K562 (cell line): ENCODE results near the gene RAPGEF5. TPM values are rescaled to one million over a fixed set of nuclear protein-coding genes. Genes with fewer than 3 reads are reported as not detected.

Source experiments
- ATAC-seq: fragments of 200-7000 bp; cut with Tn5 transposase; 3 replicates; pipeline ENCODE4 v1.9.1; 2020; ENCODE audit warnings: moderate library complexity
- BruUV-seq: library from RNA; stranded (reverse); fragments of 400-500 nt; replicated peaks from 2 replicates; lab custom pipeline; 2021; lab: Mats Ljungman, UMichigan
- CTCF ChIA-PET: fragments of 300-600 bp; formaldehyde crosslinking; extraction: SDS; loops from one replicate; lab custom pipeline; 2021; ENCODE audit warnings: low intra/inter-chr PET ratio; lab: Yijun Ruan, JAX
- POLR2A ChIA-PET: fragments of 300-600, 350-650 bp; sonication (Branson Sonifier 250); formaldehyde crosslinking; extraction: SDS; loops from one replicate; lab custom pipeline; 2021; ENCODE audit warnings: antibody characterized with exemption, inconsistent platforms; lab: Yijun Ruan, JAX
- DNase-seq, 4 experiments: peaks; one replicate each; pipeline versions ENCODE4 v3.0.0 to v3.0.0-alpha.2; 2011 to 2018; ENCODE audit warnings: low spot score in 3 of 4, mixed read lengths in 3 of 4; ENCODE audit errors: extremely low read depth in 1 of 4
- FAIRE-seq: peaks from 2 replicates; lab custom pipeline; 2011; peaks lifted over from hg19 to GRCh38; lab: Jason Lieb, UNC
- H2AFZ ChIP-seq: 2 replicates; pipeline ENCODE4 v1.6.0; 2011; ENCODE audit warnings: low read depth, low read length, control low read depth, inconsistent platforms
- H3K27ac ChIP-seq: fragments of 200-600 bp; 3 replicates; pipeline ENCODE4 v1.8.0; 2011; ENCODE audit warnings: low read depth, mild to moderate bottlenecking, control low read depth, inconsistent platforms, low read length, moderate library complexity, mixed read lengths; ENCODE audit errors: extremely low read depth
- H3K27me3 ChIP-seq, 2 experiments: fragments of 300-600 bp in 1 of 2; 2 replicates in 1 of 2; 3 replicates in 1 of 2; pipeline versions ENCODE4 v1.6.0 to v1.8.0; 2011; ENCODE audit warnings: inconsistent platforms in 2 of 2, low read length in 2 of 2, mild to moderate bottlenecking in 1 of 2, mixed read lengths in 1 of 2, moderate library complexity in 1 of 2; ENCODE audit not compliant: control insufficient read depth in 2 of 2, insufficient read depth in 2 of 2
- H3K36me3 ChIP-seq: fragments of 300-600 bp; 3 replicates; pipeline ENCODE4 v1.8.0; 2011; ENCODE audit warnings: mild to moderate bottlenecking, low read length, inconsistent platforms; ENCODE audit not compliant: control insufficient read depth, insufficient read depth
- H3K4me1 ChIP-seq, 2 experiments: fragments of 200-600 bp in 1 of 2; replicated peaks in 1 of 2; 2 replicates in 1 of 2; 3 replicates in 1 of 2; pipeline versions ENCODE4 v1.5.1 to v1.8.0; 2011; ENCODE audit warnings: inconsistent platforms in 2 of 2, low read length in 2 of 2, mild to moderate bottlenecking in 1 of 2, mixed read lengths in 1 of 2, moderate library complexity in 1 of 2; ENCODE audit not compliant: control insufficient read depth in 2 of 2, insufficient read depth in 2 of 2
- H3K4me2 ChIP-seq: 2 replicates; pipeline ENCODE4 v1.6.1; 2011; ENCODE audit warnings: low read length, control low read depth, inconsistent platforms, mixed read lengths; ENCODE audit not compliant: insufficient read depth
- H3K4me3 ChIP-seq: fragments of 200-600 bp; sonication (generic), shearing (Covaris generic); 2 replicates; pipeline ENCODE4 v1.5.1; 2016; ENCODE audit warnings: control low read depth, inconsistent platforms
- H3K79me2 ChIP-seq: fragments of 200-600 bp; 3 replicates; pipeline ENCODE4 v1.8.0; 2011; ENCODE audit warnings: low read length, inconsistent platforms; ENCODE audit not compliant: control insufficient read depth, insufficient read depth
- H3K9ac ChIP-seq, 2 experiments: 2 replicates each; pipeline versions ENCODE4 v1.6.0 to v1.6.1; 2011; ENCODE audit warnings: low read depth in 2 of 2, low read length in 2 of 2, control low read depth in 1 of 2, inconsistent platforms in 1 of 2, mild to moderate bottlenecking in 1 of 2, mixed read lengths in 1 of 2; ENCODE audit not compliant: insufficient read depth in 1 of 2
- H3K9me1 ChIP-seq: one replicate; pipeline ENCODE4 v1.6.0; 2011; ENCODE audit warnings: inconsistent platforms, mild to moderate bottlenecking, low read length, moderate library complexity; ENCODE audit not compliant: control insufficient read depth, insufficient read depth
- H3K9me3 ChIP-seq: replicated peaks from 2 replicates; pipeline ENCODE4 v1.5.1; 2011; ENCODE audit warnings: low read depth, low read length, inconsistent platforms; ENCODE audit not compliant: control insufficient read depth, insufficient read depth
- H4K20me1 ChIP-seq: replicated peaks from 2 replicates; pipeline ENCODE4 v1.6.1; 2011; ENCODE audit warnings: low read length, inconsistent platforms, mixed read lengths; ENCODE audit not compliant: control insufficient read depth, insufficient read depth
- FOSL1 ChIP-seq: fragments of 200-800 bp; sonication (Bioruptor generic); conservative IDR thresholded peaks from 2 replicates; pipeline ENCODE4 v1.6.1; 2016; ENCODE audit warnings: missing genetic modification characterization, missing compliant biosample characterization
- HDAC1 ChIP-seq, 2 experiments: fragments of 450-650 bp; IDR thresholded peaks; 2 replicates each; pipeline ENCODE4 v1.6.1; 2016 to 2017; ENCODE audit warnings: inconsistent platforms in 1 of 2, mild to moderate bottlenecking in 1 of 2, moderate library complexity in 1 of 2
- KDM4B ChIP-seq, 2 experiments: fragments of 450-650 bp in 1 of 2; sonication (generic) in 1 of 2; IDR thresholded peaks; 2 replicates each; pipeline ENCODE4 v1.6.1; 2016 to 2017; ENCODE audit warnings: borderline replicate concordance in 2 of 2, antibody characterized with exemption in 1 of 2, low read depth in 1 of 2, mild to moderate bottlenecking in 1 of 2
- MEIS2 ChIP-seq: fragments of 450-650 bp; IDR thresholded peaks from 2 replicates; pipeline ENCODE4 v1.6.1; 2014; ENCODE audit warnings: mild to moderate bottlenecking; ENCODE audit not compliant: partially characterized antibody
- NFE2L1 ChIP-seq: fragments of 450-650 bp; IDR thresholded peaks from 2 replicates; pipeline ENCODE4 v1.6.1; 2016; ENCODE audit warnings: missing genetic modification characterization, low read depth, mild to moderate bottlenecking, missing compliant biosample characterization, moderate library complexity, borderline replicate concordance
- POLR2B ChIP-seq: fragments of 450-650 bp; IDR thresholded peaks from 2 replicates; pipeline ENCODE4 v1.6.1; 2018; ENCODE audit warnings: low read depth; ENCODE audit not compliant: partially characterized antibody
- RCOR1 ChIP-seq, 2 experiments: IDR thresholded peaks; 2 replicates each; pipeline ENCODE4 v1.6.1; 2012; ENCODE audit warnings: low read depth in 2 of 2, low read length in 2 of 2, borderline replicate concordance in 1 of 2, improper control_type of control experiment in 1 of 2
- RUNX1 ChIP-seq: sonication (generic); IDR thresholded peaks from 2 replicates; pipeline ENCODE4 v1.6.1; 2016; ENCODE audit warnings: antibody characterized with exemption, low read depth
- TOE1 ChIP-seq, 2 experiments: fragments of 450-650 bp in 1 of 2; sonication (generic) in 1 of 2; formaldehyde crosslinking in 1 of 2; IDR thresholded peaks; 2 replicates each; pipeline versions ENCODE4 v1.7.1 to v1.8.0; 2016 to 2022; ENCODE audit warnings: borderline replicate concordance in 2 of 2, mild to moderate bottlenecking in 2 of 2, antibody characterized with exemption in 1 of 2, inconsistent platforms in 1 of 2, low read depth in 1 of 2, missing genetic modification reagents in 1 of 2, moderate library complexity in 1 of 2
- ZBTB17 ChIP-seq: fragments of 450-650 bp; formaldehyde crosslinking; IDR thresholded peaks from 2 replicates; pipeline ENCODE4 v1.4.0; 2020; ENCODE audit warnings: mild to moderate bottlenecking
- ZNF197 ChIP-seq: fragments of 200-800 bp; sonication (Bioruptor generic); IDR thresholded peaks from 2 replicates; pipeline ENCODE4 v1.6.1; 2016; ENCODE audit warnings: low read depth, missing genetic modification characterization, missing compliant biosample characterization
- ZNF507 ChIP-seq: conservative IDR thresholded peaks from 2 replicates; pipeline ENCODE4 v1.6.1; 2017; ENCODE audit warnings: missing genetic modification characterization, missing compliant biosample characterization
- WGBS: fragments of 100-300 bp; shearing (Covaris generic); methylation state at CpG from one replicate; pipeline ENCODE4 v1.1.6; 2016; ENCODE audit warnings: low coverage, mixed read lengths; ENCODE audit not compliant: insufficient coverage; ENCODE audit errors: missing lambda C conversion rate; 5-methylcytosine and 5-hydroxymethylcytosine counted together
- in situ Hi-C: fragments of 300-500 bp; cut with MboI; formaldehyde crosslinking; loops from 4 replicates; pipeline ENCODE4 v1.15.0; 2018; ENCODE audit warnings: inconsistent platforms, mixed read lengths
- intact Hi-C: fragments of 100-400 bp; cut with micrococcal nuclease; formaldehyde crosslinking; loops from 2 replicates; pipeline ENCODE4 v1.14.2; 2022
- polyA plus RNA-seq, 8 experiments: library from polyadenylated mRNA; depleted of rRNA in 4 of 8; stranded (reverse) in 5 of 8; unstranded in 3 of 8; fragments of >200 nt; fragmentation: Nextera tagmentation in 2 of 8; fragmentation: Illumina TruSeq in 1 of 8; extraction: Ambion mirVana in 2 of 8; extraction: Trizol in 1 of 8; gene quantifications; 2 replicates each; pipeline versions ENCODE4 v1.2.1 to v1.2.3, GENCODE V29; 2011 to 2014; ENCODE audit warnings: inconsistent platforms in 1 of 8, missing spikeins in 1 of 8
- total RNA-seq, 7 experiments: library from RNA; depleted of rRNA in 6 of 7; stranded (reverse); fragments of >200 nt in 6 of 7; fragmentation: Illumina TruSeq in 2 of 7; extraction: Trizol in 2 of 7; gene quantifications; 2 replicates each; pipeline versions ENCODE4 v1.2.1 to v1.2.3, GENCODE V29; 2011 to 2021; ENCODE audit warnings: low replicate concordance in 1 of 7
- TF ChIP-seq, protein P1 (sequence below): fragments of 450-650 bp; formaldehyde crosslinking; IDR thresholded peaks from 2 replicates; pipeline ENCODE4 v1.4.0; 2020; ENCODE audit warnings: mild to moderate bottlenecking, mixed read lengths
- TF ChIP-seq, protein P2 (sequence below): sonication (generic); formaldehyde crosslinking; IDR thresholded peaks from 2 replicates; pipeline ENCODE4 v1.8.0; 2022; ENCODE audit warnings: mild to moderate bottlenecking, missing genetic modification reagents, borderline replicate concordance
- TF ChIP-seq, protein P3 (sequence below): fragments of 200-800 bp; sonication (Bioruptor generic); IDR thresholded peaks from 2 replicates; pipeline ENCODE4 v1.6.1; 2017; ENCODE audit warnings: missing genetic modification characterization, missing compliant biosample characterization

RAPGEF5 gene
- total and polyA plus RNA-seq, 9 of the 15 experiments (the other 6 are each of a cell fraction or from before 2014, with no cell fraction given): 0.39 to 2.0 (median 1.1) TPM

DNA sequence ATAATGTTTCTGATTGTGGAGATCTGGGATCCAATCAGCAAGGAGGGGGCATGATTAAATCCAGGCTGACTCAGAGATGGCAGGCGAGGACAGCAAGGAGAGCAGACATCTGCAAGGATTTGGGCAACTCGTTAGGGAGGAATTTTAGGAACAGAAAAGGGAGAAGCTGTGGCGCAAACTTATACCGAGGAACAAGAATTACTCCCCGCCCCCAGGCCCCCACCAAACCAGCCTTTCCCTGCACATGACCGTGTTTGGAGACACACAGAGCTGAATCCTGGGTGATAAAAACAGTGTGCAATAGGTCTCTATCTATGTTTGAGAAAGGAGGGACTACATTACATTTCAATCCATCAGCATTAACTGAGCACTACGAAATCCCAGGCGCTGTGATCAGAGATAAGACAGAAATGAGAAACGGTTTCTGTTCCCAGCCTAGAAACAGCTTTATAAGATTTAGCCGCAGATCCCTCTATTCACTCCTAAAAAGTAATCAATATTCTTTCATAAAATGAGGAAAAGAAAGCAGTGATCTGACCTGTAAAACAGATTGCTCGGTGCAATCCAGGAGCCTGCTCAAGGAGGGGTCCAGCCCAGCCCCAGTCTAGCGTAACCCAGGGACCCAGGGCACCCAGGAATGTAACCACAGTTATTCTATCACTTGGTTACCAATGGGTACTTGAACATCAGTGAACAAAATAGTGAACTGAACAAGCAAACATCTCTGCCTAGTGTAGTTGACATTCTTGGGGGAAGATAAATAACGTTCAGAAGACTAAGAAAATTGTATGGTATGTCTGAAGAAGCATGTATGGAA is 37.2 kb upstream of the RAPGEF5 start:
- WGBS: 10% methylated on average over 12 of the region's 13 CpGs
- ChIA-PET POLR2A (interaction anchor here (0.6 to 1.2 kb wide), 3 partner anchors 12 to 265 kb away, joined by 3 read pairs; no protein-coding TSS in a partner anchor), CTCF (no interaction called here)
- H4K20me1 ChIP-seq: no peaks in the 10 kb centered on the region
- H3K79me2 ChIP-seq: no peaks in the 10 kb centered on the region
- H3K36me3 ChIP-seq: no peaks in the 10 kb centered on the region
- peak; percentile 26; the same call in 1 of the 3 replicates for ATAC-seq
- H3K27me3 ChIP-seq: 0 out of 5 replicates have a peak, but pooled peaks cover 0 to 4% of the 10 kb centered on the region in 2 experiments
- intact Hi-C loops: loop anchor here (5.0 kb wide), 1 partner anchor 58 kb away; no protein-coding TSS in a partner anchor
- no peak overlapping the region for H3K4me3 ChIP-seq
- DNase-seq: no peak
- in situ Hi-C loops: no loop called here
- H3K4me2 ChIP-seq: no peak overlapping the region
- FAIRE-seq: no peak
- no peak overlapping the region for H3K9ac ChIP-seq
- H2AFZ ChIP-seq: no peak overlapping the region
- H3K27ac ChIP-seq: no peak overlapping the region
- no peaks in the 10 kb centered on the region for H3K9me1 ChIP-seq
- BruUV-seq: no TSS peak
- no peaks in the 10 kb centered on the region for H3K9me3 ChIP-seq
- peaks cover 0 to 18% of the 10 kb centered on the region in 2 experiments; a peak in 4 of 5 replicates for H3K4me1 ChIP-seq
- TF ChIP-seq, protein P1, sequence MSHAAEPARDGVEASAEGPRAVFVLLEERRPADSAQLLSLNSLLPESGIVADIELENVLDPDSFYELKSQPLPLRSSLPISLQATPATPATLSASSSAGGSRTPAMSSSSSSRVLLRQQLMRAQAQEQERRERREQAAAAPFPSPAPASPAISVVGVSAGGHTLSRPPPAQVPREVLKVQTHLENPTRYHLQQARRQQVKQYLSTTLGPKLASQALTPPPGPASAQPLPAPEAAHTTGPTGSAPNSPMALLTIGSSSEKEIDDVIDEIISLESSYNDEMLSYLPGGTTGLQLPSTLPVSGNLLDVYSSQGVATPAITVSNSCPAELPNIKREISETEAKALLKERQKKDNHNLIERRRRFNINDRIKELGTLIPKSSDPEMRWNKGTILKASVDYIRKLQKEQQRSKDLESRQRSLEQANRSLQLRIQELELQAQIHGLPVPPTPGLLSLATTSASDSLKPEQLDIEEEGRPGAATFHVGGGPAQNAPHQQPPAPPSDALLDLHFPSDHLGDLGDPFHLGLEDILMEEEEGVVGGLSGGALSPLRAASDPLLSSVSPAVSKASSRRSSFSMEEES (CRISPR knock-in tag): no peak
- TF ChIP-seq FOSL1 (tag) (peak; percentile 39), NFE2L1 (no peak), POLR2B (no peak), ZNF507 (tag) (no peak), RCOR1 (IDR thresholded peaks at IDR 0.05; ENCODE audit: borderline replicate concordance in 1 of 2, low read depth in 2 of 2, low read length in 2 of 2) (peak in 1 of 2 experiments; percentile 36; a peak in 1 of 4 replicates), ZNF197 (CRISPR knock-in tag) (no peak), HDAC1 (IDR thresholded peaks at IDR 0.05) (no peak), KDM4B (IDR thresholded peaks at IDR 0.05; ENCODE audit: borderline replicate concordance in 2 of 2, low read depth in 1 of 2) (no peak), MEIS2 (peak; percentile 30), ZBTB17 (CRISPR knock-in tag) (no peak), TOE1 (IDR thresholded peaks at IDR 0.05; ENCODE audit: borderline replicate concordance) (no peak), TOE1 (CRISPR knock-in tag; IDR thresholded peaks at IDR 0.05; ENCODE audit: borderline replicate concordance, low read depth) (no peak), RUNX1 (no peak)
- TF ChIP-seq, protein P2, sequence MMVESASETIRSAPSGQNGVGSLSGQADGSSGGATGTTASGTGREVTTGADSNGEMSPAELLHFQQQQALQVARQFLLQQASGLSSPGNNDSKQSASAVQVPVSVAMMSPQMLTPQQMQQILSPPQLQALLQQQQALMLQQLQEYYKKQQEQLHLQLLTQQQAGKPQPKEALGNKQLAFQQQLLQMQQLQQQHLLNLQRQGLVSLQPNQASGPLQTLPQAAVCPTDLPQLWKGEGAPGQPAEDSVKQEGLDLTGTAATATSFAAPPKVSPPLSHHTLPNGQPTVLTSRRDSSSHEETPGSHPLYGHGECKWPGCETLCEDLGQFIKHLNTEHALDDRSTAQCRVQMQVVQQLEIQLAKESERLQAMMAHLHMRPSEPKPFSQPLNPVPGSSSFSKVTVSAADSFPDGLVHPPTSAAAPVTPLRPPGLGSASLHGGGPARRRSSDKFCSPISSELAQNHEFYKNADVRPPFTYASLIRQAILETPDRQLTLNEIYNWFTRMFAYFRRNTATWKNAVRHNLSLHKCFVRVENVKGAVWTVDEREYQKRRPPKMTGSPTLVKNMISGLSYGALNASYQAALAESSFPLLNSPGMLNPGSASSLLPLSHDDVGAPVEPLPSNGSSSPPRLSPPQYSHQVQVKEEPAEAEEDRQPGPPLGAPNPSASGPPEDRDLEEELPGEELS: no peak
- TF ChIP-seq, protein P3, sequence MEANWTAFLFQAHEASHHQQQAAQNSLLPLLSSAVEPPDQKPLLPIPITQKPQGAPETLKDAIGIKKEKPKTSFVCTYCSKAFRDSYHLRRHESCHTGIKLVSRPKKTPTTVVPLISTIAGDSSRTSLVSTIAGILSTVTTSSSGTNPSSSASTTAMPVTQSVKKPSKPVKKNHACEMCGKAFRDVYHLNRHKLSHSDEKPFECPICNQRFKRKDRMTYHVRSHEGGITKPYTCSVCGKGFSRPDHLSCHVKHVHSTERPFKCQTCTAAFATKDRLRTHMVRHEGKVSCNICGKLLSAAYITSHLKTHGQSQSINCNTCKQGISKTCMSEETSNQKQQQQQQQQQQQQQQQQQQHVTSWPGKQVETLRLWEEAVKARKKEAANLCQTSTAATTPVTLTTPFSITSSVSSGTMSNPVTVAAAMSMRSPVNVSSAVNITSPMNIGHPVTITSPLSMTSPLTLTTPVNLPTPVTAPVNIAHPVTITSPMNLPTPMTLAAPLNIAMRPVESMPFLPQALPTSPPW (CRISPR knock-in tag): 0 out of 2 replicates have a peak, but pooled peaks have one; percentile 16
